Right lobe of liver (tissue), 4 donors: Measurements from ENCODE around the gene B3GNT5.

Experiments used
- CTCF ChIP-seq, 4 donors: fragments of 200-600 bp in 3 of 4; fragments of 450-650 bp in 1 of 4; IDR thresholded peaks; one replicate each; pipeline versions ENCODE4 v1.5.1 to v1.8.0; 2016 to 2022; ENCODE audit warnings: antibody characterized with exemption in 4 of 4, mild to moderate bottlenecking in 2 of 4
- POLR2A ChIP-seq: fragments of 450-650 bp; IDR thresholded peaks from one replicate; pipeline ENCODE4 v1.6.1; 2017; ENCODE audit warnings: antibody characterized with exemption, mild to moderate bottlenecking
- donor health status: DM: no; HTN: no; CAD: no.
- donor health status: DM: no; HTN: no; CAD: no.
- donor health status: DM: no; HTN: yes; CAD: no.

DNA sequence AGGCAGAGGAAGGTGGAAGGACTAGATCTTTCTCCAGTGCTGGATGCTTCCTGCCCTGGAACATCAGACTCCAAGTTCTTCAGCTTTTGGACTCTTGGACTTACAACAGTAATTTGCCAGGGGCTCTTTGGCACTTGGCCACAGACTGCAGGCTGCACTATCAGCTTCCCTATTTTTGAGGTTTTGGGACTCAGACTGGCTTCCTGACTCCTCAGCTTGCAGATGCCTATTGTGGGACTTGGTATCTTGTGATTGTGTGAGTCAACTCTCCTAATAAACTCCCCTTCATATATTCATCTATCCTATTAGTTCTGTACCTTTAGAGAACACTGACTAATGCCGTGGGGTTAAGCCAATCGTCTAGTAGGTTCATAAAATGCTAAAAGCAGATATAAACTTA lies 8.8 kb upstream of the B3GNT5 start:
- TF ChIP-seq CTCF (IDR thresholded peaks at IDR 0.05) (no peak), POLR2A (no peak)
